Lung (tissue), 12 donors: ENCODE measurements around the gene CEP83. TPM values are rescaled to one million over a fixed set of nuclear protein-coding genes. Genes with fewer than 3 reads are reported as not detected.
"Not testable (repeated sequence)": the region's sequence is repeated elsewhere in the genome, so short reads cannot be mapped to it uniquely, and the experiment has no call there.

ENCODE experiments used
- ATAC-seq: fragments of 200-7000 bp; cut with Tn5 transposase; one replicate; pipeline ENCODE4 v1.9.1; 2020; ENCODE audit warnings: moderate number of reproducible peaks; ENCODE audit not compliant: insufficient read depth, low FRiP score
- DNase-seq, 3 donors: peaks; one replicate each; pipeline ENCODE4 v3.0.0-alpha.2; 2013 to 2017
- H3K27ac ChIP-seq, 2 donors: one replicate each; pipeline ENCODE4 v1.5.1; 2013; ENCODE audit warnings: mild to moderate bottlenecking in 2 of 2, moderate library complexity in 2 of 2, control low read depth in 1 of 2, inconsistent platforms in 1 of 2, low read depth in 1 of 2, low read length in 1 of 2
- H3K27me3 ChIP-seq, 3 donors: one replicate each; pipeline ENCODE4 v1.5.1; 2013; ENCODE audit warnings: low read length in 2 of 3; ENCODE audit not compliant: control insufficient read depth in 3 of 3, insufficient read depth in 3 of 3
- H3K36me3 ChIP-seq, 4 donors: one replicate each; pipeline ENCODE4 v1.5.1; 2013; ENCODE audit warnings: low read length in 4 of 4, mild to moderate bottlenecking in 1 of 4, moderate library complexity in 1 of 4; ENCODE audit not compliant: control insufficient read depth in 4 of 4, insufficient read depth in 4 of 4
- H3K4me1 ChIP-seq, 5 donors: one replicate each; pipeline ENCODE4 v1.5.1; 2013; ENCODE audit warnings: low read length in 5 of 5, mild to moderate bottlenecking in 2 of 5, moderate library complexity in 1 of 5; ENCODE audit not compliant: control insufficient read depth in 5 of 5, insufficient read depth in 5 of 5
- H3K4me3 ChIP-seq: one replicate; pipeline ENCODE4 v1.5.1; 2013; ENCODE audit warnings: mild to moderate bottlenecking, control low read depth, moderate library complexity
- H3K9ac ChIP-seq, 2 donors: one replicate each; pipeline ENCODE4 v1.5.1; 2013; ENCODE audit warnings: low read length in 2 of 2, control low read depth in 1 of 2; ENCODE audit not compliant: insufficient read depth in 1 of 2
- H3K9me3 ChIP-seq, 4 donors: one replicate each; pipeline ENCODE4 v1.5.1; 2013; ENCODE audit warnings: low read length in 3 of 4, mild to moderate bottlenecking in 1 of 4, moderate library complexity in 1 of 4; ENCODE audit not compliant: control insufficient read depth in 4 of 4, insufficient read depth in 3 of 4
- WGBS, 2 donors: extraction: QIAGEN DNeasy Blood & Tissue Kit; methylation state at CpG; one replicate each; pipeline ENCODE4 v1.1.7; 2013; 5-methylcytosine and 5-hydroxymethylcytosine counted together
- polyA plus RNA-seq, 2 donors: library from polyadenylated mRNA; stranded (reverse); fragments of 200-250 nt; gene quantifications; one replicate each; pipeline ENCODE4 v1.2.1, GENCODE V29; 2013
- total RNA-seq, 2 donors: library from RNA; depleted of rRNA in 1 of 2; stranded (reverse); fragments of >200 nt in 1 of 2; gene quantifications; one replicate each; pipeline ENCODE4 v1.2.1, GENCODE V29; 2014 to 2021
- TF ChIP-seq, protein P1 (sequence below): IDR thresholded peaks from 2 replicates; pipeline ENCODE4 v1.5.1; 2012; ENCODE audit warnings: mild to moderate bottlenecking; ENCODE audit errors: control extremely low read depth, extremely low read depth
- donor health status: control.
- donor health status: control.
- donor health status: Bipolar disorder and iron deficiency.
- donor health status: healthy.
- donor health status: DM: yes; HTN: yes; CAD: no.

Gene CEP83
- total and polyA plus RNA-seq, 4 donors = 5.2 to 43.6 (median 20.1) TPM

GRCh38 chr12:94322346-94322745 lies 137.3 kb downstream of the CEP83 start:
- no peak for ATAC-seq
- Histone ChIP-seq H3K9me3 (peaks cover 2 to 28% (median 4%) of the 10 kb centered on the region in 4 donors), H3K27me3 (no peaks in the 10 kb centered on the region), H3K9ac (no peak overlapping the region), H3K4me1 (no peaks in the 10 kb centered on the region), H3K36me3 (peaks cover 7 to 23% (median 15%) of the 10 kb centered on the region in 4 donors), H3K27ac (no peak overlapping the region), H3K4me3 (no peak overlapping the region)
- TF ChIP-seq, protein P1, sequence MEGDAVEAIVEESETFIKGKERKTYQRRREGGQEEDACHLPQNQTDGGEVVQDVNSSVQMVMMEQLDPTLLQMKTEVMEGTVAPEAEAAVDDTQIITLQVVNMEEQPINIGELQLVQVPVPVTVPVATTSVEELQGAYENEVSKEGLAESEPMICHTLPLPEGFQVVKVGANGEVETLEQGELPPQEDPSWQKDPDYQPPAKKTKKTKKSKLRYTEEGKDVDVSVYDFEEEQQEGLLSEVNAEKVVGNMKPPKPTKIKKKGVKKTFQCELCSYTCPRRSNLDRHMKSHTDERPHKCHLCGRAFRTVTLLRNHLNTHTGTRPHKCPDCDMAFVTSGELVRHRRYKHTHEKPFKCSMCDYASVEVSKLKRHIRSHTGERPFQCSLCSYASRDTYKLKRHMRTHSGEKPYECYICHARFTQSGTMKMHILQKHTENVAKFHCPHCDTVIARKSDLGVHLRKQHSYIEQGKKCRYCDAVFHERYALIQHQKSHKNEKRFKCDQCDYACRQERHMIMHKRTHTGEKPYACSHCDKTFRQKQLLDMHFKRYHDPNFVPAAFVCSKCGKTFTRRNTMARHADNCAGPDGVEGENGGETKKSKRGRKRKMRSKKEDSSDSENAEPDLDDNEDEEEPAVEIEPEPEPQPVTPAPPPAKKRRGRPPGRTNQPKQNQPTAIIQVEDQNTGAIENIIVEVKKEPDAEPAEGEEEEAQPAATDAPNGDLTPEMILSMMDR = no peak
- no peak for DNase-seq
- 87 to 100% methylated on average over 2 of the region's 2 CpGs for WGBS, 2 donors

GRCh38 chr12:94320109-94320508 lies 139.6 kb downstream of the CEP83 start:
- TF ChIP-seq, protein P1 = no peak
- peaks cover 7 to 23% (median 14%) of the 10 kb centered on the region in 4 donors for H3K36me3 ChIP-seq
- no peak overlapping the region for H3K27ac ChIP-seq
- peaks cover 2 to 28% (median 6%) of the 10 kb centered on the region in 4 donors for H3K9me3 ChIP-seq
- H3K4me1 ChIP-seq = no peaks in the 10 kb centered on the region
- ATAC-seq (no peak), DNase-seq (no peak)
- H3K27me3 ChIP-seq = no peaks in the 10 kb centered on the region
- H3K9ac ChIP-seq = no peak overlapping the region
- no peak overlapping the region for H3K4me3 ChIP-seq

DNA sequence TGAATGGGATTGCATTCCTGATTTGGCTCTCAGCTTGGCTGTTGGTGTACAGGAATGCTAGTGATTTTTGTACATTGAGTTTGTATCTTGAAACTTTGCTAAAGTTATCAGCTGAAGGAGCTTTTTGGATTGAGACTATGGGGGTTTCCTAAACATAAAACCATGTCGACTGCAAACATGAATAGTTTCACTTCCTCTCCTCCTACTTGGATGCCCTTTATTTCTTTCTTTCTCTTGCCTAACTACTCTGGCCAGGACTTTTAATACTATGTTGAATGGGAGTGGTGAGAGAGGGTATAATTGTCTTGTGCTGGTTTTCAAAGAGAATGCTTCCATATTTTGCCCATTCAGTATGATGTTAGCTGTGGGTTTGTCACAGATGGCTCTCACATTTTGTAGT lies 141.5 kb downstream of the CEP83 start:
- Histone ChIP-seq H3K9me3 (peaks cover 2 to 28% (median 6%) of the 10 kb centered on the region in 4 donors), H3K27me3 (no peaks in the 10 kb centered on the region), H3K9ac (no peak overlapping the region), H3K4me3 (no peak overlapping the region), H3K27ac (no peak overlapping the region), H3K36me3 (peaks cover 6 to 20% (median 10%) of the 10 kb centered on the region in 4 donors), H3K4me1 (no peaks in the 10 kb centered on the region)
- WGBS, 2 donors = 38 to 59% methylated on average over 1 of the region's 1 CpG
- DNase-seq (no peak), ATAC-seq (no peak)
- TF ChIP-seq, protein P1 = no peak

DNA sequence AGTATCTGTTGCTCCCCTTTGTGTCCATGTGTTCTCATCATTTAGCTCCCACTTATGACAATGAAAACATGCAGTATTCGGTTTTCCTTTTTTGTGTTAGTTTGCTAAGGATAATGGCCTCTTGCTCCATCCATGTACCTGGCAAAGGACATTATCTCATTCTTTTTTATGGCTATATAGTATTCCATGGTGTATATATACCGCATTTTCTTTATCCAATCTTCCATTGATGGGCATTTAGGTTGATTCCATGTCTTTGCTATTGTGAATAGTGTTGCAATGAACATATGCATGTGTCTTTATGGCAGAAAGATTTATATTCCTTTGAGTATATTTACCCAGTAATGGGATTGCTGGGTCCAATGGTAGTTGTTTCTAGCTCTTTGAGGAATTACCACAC lies 143.1 kb downstream of the CEP83 start:
- ATAC-seq, H3K4me3 ChIP-seq, H3K27ac ChIP-seq, H3K4me1 ChIP-seq, H3K27me3 ChIP-seq, H3K9ac ChIP-seq, DNase-seq, H3K36me3 ChIP-seq: not testable (repeated sequence)
- 97 to 99% methylated on average over 2 of the region's 2 CpGs for WGBS, 2 donors
- peaks cover 2 to 25% (median 6%) of the 10 kb centered on the region in 4 donors for H3K9me3 ChIP-seq
